Measurements from ENCODE around the gene KCTD17.

Gene KCTD17

GRCh38 chr22:37046589-37046988 lies 5.0 kb upstream of the KCTD17 start:
- Histone ChIP-seq H4K20me1 (ENCODE audit: insufficient read depth, low read length) (no peaks in the 10 kb centered on the region), H3K9ac (ENCODE audit: low read depth, low read length) (no peak overlapping the region), H3K4me2 (ENCODE audit: insufficient read depth, low read length) (no peak overlapping the region), H2AFZ (ENCODE audit: low read depth, low read length) (no peak overlapping the region), H3K4me1 (ENCODE audit: insufficient read depth, low read length) (peaks cover 7% of the 10 kb centered on the region), H3K79me2 (ENCODE audit: insufficient read depth, low read length) (no peaks in the 10 kb centered on the region), H3K36me3 (ENCODE audit: insufficient read depth, low read length) (no peaks in the 10 kb centered on the region), H3K27me3 (ENCODE audit: insufficient read depth, low read length, poor library complexity) (peaks cover 2% of the 10 kb centered on the region), H3K27ac (ENCODE audit: low read length) (no peak overlapping the region), H3K9me3 (ENCODE audit: insufficient read depth, low read length, severe bottlenecking) (no peaks in the 10 kb centered on the region), H3K4me3 (ENCODE audit: low read depth in 1 of 2, low read length in 2 of 2) (no peak overlapping the region)
- DNase-seq: no peak
- no peak for ATAC-seq (ENCODE audit: insufficient read depth, low read depth)
- TF ChIP-seq EZH2 (IDR thresholded peaks at IDR 0.05; ENCODE audit: borderline replicate concordance, low read depth, low read length, severe bottlenecking): no peak

DNA sequence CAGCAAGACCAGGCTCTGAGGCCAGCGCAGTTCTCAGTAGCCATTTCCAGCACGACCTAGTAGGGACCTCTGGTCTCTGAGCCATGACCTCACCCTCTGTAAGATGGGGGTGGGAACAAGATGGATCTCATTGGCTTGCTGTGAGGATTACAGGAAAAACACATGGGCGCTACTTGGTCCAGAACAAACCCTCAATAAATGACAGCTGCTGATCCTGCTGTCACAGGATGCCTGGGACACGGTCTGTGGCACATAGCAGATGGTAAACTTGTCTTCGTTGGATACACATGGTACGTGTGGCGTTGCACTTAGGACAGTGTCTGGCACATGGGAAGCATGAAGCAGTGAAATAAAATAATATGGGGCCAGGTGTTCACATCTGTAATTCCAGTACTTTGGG lies 4.5 kb upstream of the KCTD17 start:
- Histone ChIP-seq H3K4me2 (ENCODE audit: insufficient read depth, low read length) (no peak overlapping the region), H3K4me3 (ENCODE audit: low read depth in 1 of 2, low read length in 2 of 2) (no peak overlapping the region), H3K9me3 (ENCODE audit: insufficient read depth, low read length, severe bottlenecking) (no peaks in the 10 kb centered on the region), H3K9ac (ENCODE audit: low read depth, low read length) (no peak overlapping the region), H3K36me3 (ENCODE audit: insufficient read depth, low read length) (no peaks in the 10 kb centered on the region), H3K79me2 (ENCODE audit: insufficient read depth, low read length) (peaks cover under 1% of the 10 kb centered on the region; the same call in 1 of the 2 replicates), H3K27me3 (ENCODE audit: insufficient read depth, low read length, poor library complexity) (peaks cover 2% of the 10 kb centered on the region), H3K4me1 (ENCODE audit: insufficient read depth, low read length) (peaks cover 10% of the 10 kb centered on the region), H3K27ac (ENCODE audit: low read length) (no peak overlapping the region), H2AFZ (ENCODE audit: low read depth, low read length) (no peak overlapping the region), H4K20me1 (ENCODE audit: insufficient read depth, low read length) (no peaks in the 10 kb centered on the region)
- TF ChIP-seq CTCF (IDR thresholded peaks at IDR 0.05; ENCODE audit: borderline replicate concordance, extremely low read depth, low read length, poor library complexity, severe bottlenecking): no peak
- TF ChIP-seq EZH2 (IDR thresholded peaks at IDR 0.05; ENCODE audit: borderline replicate concordance, low read depth, low read length, severe bottlenecking): no peak
- DNase-seq (no peak), ATAC-seq (ENCODE audit: insufficient read depth, low read depth) (no peak)

GRCh38 chr22:37048133-37048532 lies 3.4 kb upstream of the KCTD17 start:
- H3K27me3 ChIP-seq (ENCODE audit: insufficient read depth, low read length, poor library complexity): peaks cover 2% of the 10 kb centered on the region
- no peak overlapping the region for H3K4me3 ChIP-seq (ENCODE audit: low read depth in 1 of 2, low read length in 2 of 2)
- H3K4me1 ChIP-seq (ENCODE audit: insufficient read depth, low read length): peaks cover 21% of the 10 kb centered on the region
- peaks cover 5% of the 10 kb centered on the region; the same call in 1 of the 2 replicates for H3K79me2 ChIP-seq (ENCODE audit: insufficient read depth, low read length)
- TF ChIP-seq CTCF (IDR thresholded peaks at IDR 0.05; ENCODE audit: borderline replicate concordance, extremely low read depth, low read length, poor library complexity, severe bottlenecking) (no peak), EZH2 (IDR thresholded peaks at IDR 0.05; ENCODE audit: borderline replicate concordance, low read depth, low read length, severe bottlenecking) (no peak)
- H3K27ac ChIP-seq (ENCODE audit: low read length): no peak overlapping the region
- ATAC-seq (ENCODE audit: insufficient read depth, low read depth) (no peak), DNase-seq (no peak)
- no peak overlapping the region for H2AFZ ChIP-seq (ENCODE audit: low read depth, low read length)
- H3K9ac ChIP-seq (ENCODE audit: low read depth, low read length): no peak overlapping the region
- peaks cover 4% of the 10 kb centered on the region; the same call in 1 of the 2 replicates for H3K36me3 ChIP-seq (ENCODE audit: insufficient read depth, low read length)
- H3K9me3 ChIP-seq (ENCODE audit: insufficient read depth, low read length, severe bottlenecking): no peaks in the 10 kb centered on the region
- H3K4me2 ChIP-seq (ENCODE audit: insufficient read depth, low read length): no peak overlapping the region
- H4K20me1 ChIP-seq (ENCODE audit: insufficient read depth, low read length): no peaks in the 10 kb centered on the region; the same call in 1 of the 2 replicates

- no peak for DNase-seq
- H3K4me3 ChIP-seq (ENCODE audit: low read depth in 1 of 2, low read length in 2 of 2): no peak overlapping the region
- peaks cover 29% of the 10 kb centered on the region for H3K4me1 ChIP-seq (ENCODE audit: insufficient read depth, low read length)
- H3K27me3 ChIP-seq (ENCODE audit: insufficient read depth, low read length, poor library complexity): no peaks in the 10 kb centered on the region
- H3K27ac ChIP-seq (ENCODE audit: low read length): no peak overlapping the region
- peaks cover 5% of the 10 kb centered on the region; the same call in 1 of the 2 replicates for H3K79me2 ChIP-seq (ENCODE audit: insufficient read depth, low read length)
- H4K20me1 ChIP-seq (ENCODE audit: insufficient read depth, low read length): no peaks in the 10 kb centered on the region; the same call in 1 of the 2 replicates
- no peak overlapping the region for H2AFZ ChIP-seq (ENCODE audit: low read depth, low read length)
- no peak overlapping the region for H3K9ac ChIP-seq (ENCODE audit: low read depth, low read length)
- no peak for TF ChIP-seq CTCF (IDR thresholded peaks at IDR 0.05; ENCODE audit: borderline replicate concordance, extremely low read depth, low read length, poor library complexity, severe bottlenecking)
- no peak for TF ChIP-seq EZH2 (IDR thresholded peaks at IDR 0.05; ENCODE audit: borderline replicate concordance, low read depth, low read length, severe bottlenecking)
- H3K4me2 ChIP-seq (ENCODE audit: insufficient read depth, low read length): no peak overlapping the region
- H3K36me3 ChIP-seq (ENCODE audit: insufficient read depth, low read length): peaks cover 15% of the 10 kb centered on the region
- no peak for ATAC-seq (ENCODE audit: insufficient read depth, low read depth)
- no peaks in the 10 kb centered on the region for H3K9me3 ChIP-seq (ENCODE audit: insufficient read depth, low read length, severe bottlenecking)
Measured at GRCh38 chr22:37049224-37049623, 2.3 kb upstream of the KCTD17 start.
